NB4 (cell line): ENCODE measurements around the gene CLMN.

ENCODE experiments used
- POLR2A ChIP-seq: IDR thresholded peaks from 2 replicates; pipeline ENCODE4 v1.6.1; 2011; ENCODE audit warnings: mild to moderate bottlenecking; ENCODE audit not compliant: insufficient read length; ENCODE audit errors: extremely low read depth
- TF ChIP-seq, protein P1 (sequence below): IDR thresholded peaks from one replicate; pipeline ENCODE4 v1.5.1; 2012; ENCODE audit warnings: low read depth, low read length

DNA sequence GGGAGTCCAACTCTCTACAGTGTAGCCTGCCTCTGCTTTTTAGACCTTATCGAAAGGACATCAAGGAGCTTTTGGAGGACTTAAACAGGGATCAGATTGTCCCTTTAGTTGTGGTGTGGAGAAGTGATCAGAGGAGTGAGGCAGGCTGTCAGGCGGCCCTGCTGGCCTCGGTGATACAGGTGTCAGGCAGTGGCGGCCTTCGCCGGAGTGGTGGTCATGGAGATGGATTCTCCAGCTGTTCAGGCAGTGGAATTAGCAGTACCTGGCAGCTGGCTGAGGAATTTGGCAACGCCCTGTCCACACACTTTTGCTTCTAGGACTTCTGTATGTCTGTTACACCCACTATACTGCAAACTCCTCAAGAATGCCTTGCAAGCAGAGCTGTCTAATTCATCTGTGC is 4.2 kb upstream of the CLMN start:
- TF ChIP-seq, protein P1, sequence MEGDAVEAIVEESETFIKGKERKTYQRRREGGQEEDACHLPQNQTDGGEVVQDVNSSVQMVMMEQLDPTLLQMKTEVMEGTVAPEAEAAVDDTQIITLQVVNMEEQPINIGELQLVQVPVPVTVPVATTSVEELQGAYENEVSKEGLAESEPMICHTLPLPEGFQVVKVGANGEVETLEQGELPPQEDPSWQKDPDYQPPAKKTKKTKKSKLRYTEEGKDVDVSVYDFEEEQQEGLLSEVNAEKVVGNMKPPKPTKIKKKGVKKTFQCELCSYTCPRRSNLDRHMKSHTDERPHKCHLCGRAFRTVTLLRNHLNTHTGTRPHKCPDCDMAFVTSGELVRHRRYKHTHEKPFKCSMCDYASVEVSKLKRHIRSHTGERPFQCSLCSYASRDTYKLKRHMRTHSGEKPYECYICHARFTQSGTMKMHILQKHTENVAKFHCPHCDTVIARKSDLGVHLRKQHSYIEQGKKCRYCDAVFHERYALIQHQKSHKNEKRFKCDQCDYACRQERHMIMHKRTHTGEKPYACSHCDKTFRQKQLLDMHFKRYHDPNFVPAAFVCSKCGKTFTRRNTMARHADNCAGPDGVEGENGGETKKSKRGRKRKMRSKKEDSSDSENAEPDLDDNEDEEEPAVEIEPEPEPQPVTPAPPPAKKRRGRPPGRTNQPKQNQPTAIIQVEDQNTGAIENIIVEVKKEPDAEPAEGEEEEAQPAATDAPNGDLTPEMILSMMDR = no peak
- TF ChIP-seq POLR2A = no peak
